GM23248 (cell line): ENCODE data around the gene CFAP45.

Experiments
- EZH2 ChIP-seq: fragments of 200-600 bp; sonication (generic); IDR thresholded peaks from 2 replicates; pipeline ENCODE4 v1.6.1; 2018; ENCODE audit warnings: antibody characterized with exemption, mild to moderate bottlenecking; ENCODE audit not compliant: insufficient read depth, poor library complexity, severe bottlenecking
- EZH2phosphoT487 ChIP-seq: fragments of 200-600 bp; sonication (generic); IDR thresholded peaks from 2 replicates; pipeline ENCODE4 v1.6.1; 2018; ENCODE audit warnings: antibody characterized with exemption, moderate library complexity, mild to moderate bottlenecking, low read depth; ENCODE audit not compliant: insufficient read depth

- no peak for TF ChIP-seq EZH2
- no peak for TF ChIP-seq EZH2phosphoT487
Measured at GRCh38 chr1:159944623-159945455, 44.9 kb upstream of the CFAP45 start.
